Hippocampal formation (tissue), 2 donors: ENCODE measurements around the gene RAB11FIP3.

Experiments
- DNase-seq, 2 donors: peaks; one replicate each; lab custom pipeline; 2025; lab: John Stamatoyannopoulos, UW

Gene RAB11FIP3

GRCh38 chr16:567373-568256 lies 142.2 kb downstream of the RAB11FIP3 start:
- no peak for DNase-seq

GRCh38 chr16:568401-569258 lies 143.2 kb downstream of the RAB11FIP3 start:
- no peak for DNase-seq

- peak in 1 of 2 donors; percentile 42 for DNase-seq
These were observed 144.2 kb downstream of the RAB11FIP3 start, which contains the start of gene PIGQ for GRCh38 chr16:569445-570254. PIGQ (plus strand) TSS chr16:569968; CDS start chr16:574075, 4,107 bp downstream.
